Activated CD8-positive, alpha-beta memory T cell treated with anti-CD3 and anti-CD28 coated beads for 24 hours (primary cell): Measurements from ENCODE around the gene KCNQ1.

ENCODE experiments used
- DNase-seq: peaks from one replicate; pipeline ENCODE4 v3.0.0-alpha.2; 2020

Gene KCNQ1

GRCh38 chr11:2702771-2703362 lies 258.1 kb downstream of the KCNQ1 start:
- DNase-seq, result no peak

GRCh38 chr11:2703363-2704141 lies 258.7 kb downstream of the KCNQ1 start:
- DNase-seq, result no peak

- DNase-seq, result no peak
Observed at GRCh38 chr11:2704356-2704755, 259.5 kb downstream of the KCNQ1 start.

- no peak for DNase-seq
Observed at GRCh38 chr11:2704896-2705606, 260.2 kb downstream of the KCNQ1 start.

- DNase-seq, result no peak
Observed at GRCh38 chr11:2706321-2706720, 261.5 kb downstream of the KCNQ1 start.

- no peak for DNase-seq
Observed at GRCh38 chr11:2707736-2708135, 262.9 kb downstream of the KCNQ1 start.

GRCh38 chr11:2708151-2708581 lies 263.4 kb downstream of the KCNQ1 start:
- no peak for DNase-seq

GRCh38 chr11:2708757-2709281 lies 264.0 kb downstream of the KCNQ1 start:
- no peak for DNase-seq

- DNase-seq, result no peak
Observed at GRCh38 chr11:2709429-2709828, 264.6 kb downstream of the KCNQ1 start.

- no peak for DNase-seq
Observed at GRCh38 chr11:2711161-2711560, 266.4 kb downstream of the KCNQ1 start.

- DNase-seq, result no peak
Observed at GRCh38 chr11:2713094-2713493, 268.3 kb downstream of the KCNQ1 start.

- DNase-seq, result no peak
Observed at GRCh38 chr11:2713661-2714462, 269.1 kb downstream of the KCNQ1 start.

GRCh38 chr11:2714463-2714800 lies 269.6 kb downstream of the KCNQ1 start:
- DNase-seq, result no peak

GRCh38 chr11:2714871-2715270 lies 270.1 kb downstream of the KCNQ1 start:
- DNase-seq, result no peak

GRCh38 chr11:2715716-2716350 lies 271.0 kb downstream of the KCNQ1 start:
- DNase-seq, result no peak

- no peak for DNase-seq
Observed at GRCh38 chr11:2716376-2717095, 271.7 kb downstream of the KCNQ1 start.

GRCh38 chr11:2717561-2718325 lies 272.9 kb downstream of the KCNQ1 start:
- DNase-seq, result no peak

- no peak for DNase-seq
Observed at GRCh38 chr11:2718817-2719438, 274.1 kb downstream of the KCNQ1 start.

GRCh38 chr11:2719831-2720590 lies 275.2 kb downstream of the KCNQ1 start:
- DNase-seq, result no peak
